Stimulated activated naive CD8-positive, alpha-beta T cell treated with anti-CD3 and anti-CD28 coated beads, Interleukin-15, amount 100 ng/mL, for 72 hours (primary cell): ENCODE results near the gene DHX16.
"Not testable (repeated sequence)": the region's sequence is repeated elsewhere in the genome, so short reads cannot be mapped to it uniquely, and the experiment has no call there.

Experiments used
- ATAC-seq: fragments of 150-1000 bp; cut with Tn5 transposase; 2 replicates; pipeline ENCODE4 v1.10.0; 2021; ENCODE audit warnings: mild to moderate bottlenecking, moderate library complexity
- DNase-seq, 2 donors: peaks; one replicate each; pipeline ENCODE4 v3.0.0; 2021 to 2022
- H3K27ac Mint-ChIP-seq, 2 donors: one replicate each; pipeline ENCODE4 v1.8.0; 2022; ENCODE audit warnings: mild to moderate bottlenecking in 2 of 2, mixed read lengths in 2 of 2, moderate library complexity in 2 of 2
- H3K27me3 Mint-ChIP-seq: one replicate; pipeline ENCODE4 v1.8.0; 2022; ENCODE audit warnings: mixed read lengths
- H3K4me1 Mint-ChIP-seq: one replicate; pipeline ENCODE4 v1.8.0; 2022; ENCODE audit warnings: mild to moderate bottlenecking, mixed read lengths
- H3K4me3 Mint-ChIP-seq, 2 donors: one replicate each; pipeline ENCODE4 v1.8.0; 2022; ENCODE audit warnings: mild to moderate bottlenecking in 2 of 2, mixed read lengths in 2 of 2, moderate library complexity in 1 of 2
- H3K9me3 Mint-ChIP-seq, 2 donors: one replicate each; pipeline ENCODE4 v1.8.0; 2022; ENCODE audit warnings: mixed read lengths in 2 of 2

DHX16 gene

DNA sequence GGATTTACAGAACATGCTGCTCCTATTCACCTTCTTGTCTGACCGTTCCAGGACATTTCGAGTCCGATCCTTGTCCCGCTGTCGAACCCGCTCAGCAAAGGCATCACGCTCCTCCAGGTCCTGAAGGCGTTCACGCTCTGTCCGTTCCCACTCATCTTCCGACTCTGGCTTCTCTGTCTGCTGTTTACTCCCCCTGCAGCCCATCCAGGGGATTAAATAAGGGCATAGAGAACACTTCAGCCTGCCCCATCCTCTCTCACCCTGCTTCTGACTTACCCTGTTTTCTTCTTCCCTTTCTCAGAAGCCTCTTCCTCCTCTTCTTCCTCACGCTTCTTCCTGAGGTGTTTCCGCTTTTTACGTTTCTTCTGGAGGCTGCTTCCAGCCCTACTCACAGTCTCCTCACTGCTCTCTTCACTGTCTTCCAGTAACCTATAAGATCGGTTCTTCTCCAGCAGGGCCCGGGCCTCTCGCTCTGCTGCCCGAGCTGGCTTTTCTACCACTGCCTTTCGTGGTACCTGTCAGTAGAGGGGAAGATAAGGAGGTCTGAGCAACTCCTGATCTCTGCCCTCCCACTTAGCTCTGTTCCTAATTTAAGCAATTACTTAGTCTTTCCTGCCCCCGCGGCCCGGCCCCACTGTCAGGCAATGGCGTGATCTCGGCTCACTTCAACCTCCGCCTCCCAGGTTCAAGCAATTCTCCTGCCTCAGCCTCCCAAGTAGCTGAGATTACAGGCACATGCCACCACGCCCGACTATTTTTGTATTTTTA is 1.9 kb downstream of the DHX16 start:
- H3K4me3 Mint-ChIP-seq = peak overlapping the region; percentile 88 to 90
- DNase-seq (no peak), ATAC-seq (no peak)
- H3K27ac Mint-ChIP-seq = no peak overlapping the region
- no peaks in the 10 kb centered on the region for H3K9me3 Mint-ChIP-seq
- H3K4me1 Mint-ChIP-seq = peaks cover 52% of the 10 kb centered on the region
- H3K27me3 Mint-ChIP-seq = no peaks in the 10 kb centered on the region

DNA sequence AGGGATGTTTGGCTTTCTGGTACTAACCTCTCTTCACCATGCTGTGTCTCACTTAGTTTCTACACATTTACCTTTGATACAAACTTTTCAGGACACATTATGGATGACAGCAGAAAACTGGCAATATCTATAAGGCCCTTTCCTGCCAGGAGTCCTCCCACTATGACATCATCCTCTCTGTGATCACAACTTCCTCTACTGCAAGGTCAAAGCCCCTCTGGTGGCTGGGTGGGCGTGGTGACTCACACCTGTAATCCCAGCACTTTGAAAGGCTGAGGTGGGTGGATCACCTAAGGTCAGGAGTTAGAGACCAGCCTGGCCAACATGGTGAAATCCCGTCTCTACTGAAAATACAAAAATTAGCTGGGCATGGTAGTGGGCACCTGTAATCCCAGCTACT is 6.5 kb downstream of the DHX16 start:
- DNase-seq (peak in 1 of 2 donors; percentile 56), ATAC-seq (peak; percentile 85)
- peaks cover 34% of the 10 kb centered on the region for H3K4me1 Mint-ChIP-seq
- peak overlapping the region; percentile 78 to 87 for H3K27ac Mint-ChIP-seq
- H3K4me3 Mint-ChIP-seq, H3K9me3 Mint-ChIP-seq, H3K27me3 Mint-ChIP-seq: not testable (repeated sequence)

DNA sequence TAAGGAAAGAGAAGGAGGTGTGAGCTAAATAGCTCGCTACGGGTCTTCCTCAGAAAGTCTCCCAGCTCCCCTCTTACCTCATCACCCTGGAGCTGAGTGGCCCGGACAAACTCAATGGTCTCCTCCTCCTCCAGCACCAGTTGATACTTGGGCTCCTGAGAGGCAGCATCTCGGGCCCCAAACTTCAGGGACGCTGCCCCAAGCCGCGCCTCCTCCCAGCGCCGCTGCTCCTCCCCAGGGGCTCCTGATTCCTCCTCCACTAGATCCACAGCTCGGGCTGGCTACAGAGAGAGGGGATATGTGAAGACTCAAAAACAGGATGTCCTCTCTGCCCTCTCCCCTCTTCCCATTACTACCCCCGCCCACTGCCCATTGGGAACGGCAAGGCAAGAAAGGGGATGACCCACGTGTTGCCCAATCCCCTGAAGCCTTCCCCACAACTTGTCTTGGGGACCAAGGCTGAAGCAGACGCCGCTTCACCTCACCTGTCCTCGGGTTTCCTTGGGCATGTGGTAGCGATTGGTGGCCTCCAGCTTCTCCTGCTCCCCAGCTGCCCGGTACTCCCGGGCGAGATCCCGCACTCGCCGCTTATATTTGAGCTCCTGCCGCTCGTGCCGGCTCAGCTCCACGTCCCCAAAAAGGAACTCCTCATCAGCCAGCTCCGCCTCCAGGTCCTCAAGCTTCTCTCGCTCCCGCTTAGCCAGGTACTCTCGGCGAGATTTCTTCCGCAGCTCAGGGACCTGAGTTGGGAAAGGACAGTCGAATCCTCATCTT is 7.6 kb downstream of the DHX16 start:
- ATAC-seq (no peak), DNase-seq (no peak)
- Mint-ChIP-seq H3K27me3 (no peaks in the 10 kb centered on the region), H3K9me3 (no peaks in the 10 kb centered on the region), H3K4me1 (peaks cover 24% of the 10 kb centered on the region), H3K27ac (peak overlapping the region; percentile 63 to 78), H3K4me3 (no peak overlapping the region)

DNA sequence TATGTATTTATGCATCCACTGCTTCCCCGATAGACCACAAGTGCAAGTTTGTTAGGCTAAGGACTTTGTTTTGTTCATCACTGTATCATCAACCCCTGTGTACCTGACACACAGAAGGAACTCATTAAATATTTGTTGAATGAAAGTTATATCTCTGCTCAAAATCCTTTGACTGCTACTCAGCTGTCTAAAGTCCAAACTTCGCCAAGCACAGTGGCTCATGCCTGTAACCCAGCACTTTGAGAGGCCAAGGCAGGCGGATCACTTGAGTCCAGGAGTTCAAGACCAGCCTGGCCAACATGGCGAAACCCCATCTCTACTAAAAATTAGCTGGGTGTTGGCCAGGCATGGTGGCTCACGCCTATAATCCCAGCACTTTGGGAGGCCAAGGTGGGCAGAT is 14.9 kb downstream of the DHX16 start:
- DNase-seq, H3K4me1 Mint-ChIP-seq, H3K4me3 Mint-ChIP-seq, ATAC-seq, H3K9me3 Mint-ChIP-seq, H3K27me3 Mint-ChIP-seq: not testable (repeated sequence)
- peak overlapping the region; percentile 28 to 55 for H3K27ac Mint-ChIP-seq

DNA sequence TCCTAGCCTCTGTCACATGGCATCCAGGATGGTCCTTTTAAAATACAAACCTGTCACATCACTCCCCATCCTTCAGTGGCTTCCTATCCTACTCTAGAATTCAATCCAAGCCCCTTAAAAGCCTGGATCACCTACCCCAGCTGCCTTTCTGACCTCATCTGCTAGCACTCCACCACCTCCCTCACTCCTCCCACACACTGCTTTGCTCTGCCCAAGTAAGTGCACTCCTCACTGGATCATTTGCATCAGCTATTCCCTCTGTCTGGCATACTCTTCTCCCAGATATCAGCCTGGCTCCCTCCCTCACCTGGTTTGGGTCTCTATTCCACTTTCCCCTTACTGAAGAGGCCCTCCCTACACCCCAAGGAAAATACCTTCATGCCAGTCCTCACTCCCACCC is 15.4 kb downstream of the DHX16 start:
- H3K27ac Mint-ChIP-seq = peak overlapping the region in 1 of 2 donors; percentile 55

DNA sequence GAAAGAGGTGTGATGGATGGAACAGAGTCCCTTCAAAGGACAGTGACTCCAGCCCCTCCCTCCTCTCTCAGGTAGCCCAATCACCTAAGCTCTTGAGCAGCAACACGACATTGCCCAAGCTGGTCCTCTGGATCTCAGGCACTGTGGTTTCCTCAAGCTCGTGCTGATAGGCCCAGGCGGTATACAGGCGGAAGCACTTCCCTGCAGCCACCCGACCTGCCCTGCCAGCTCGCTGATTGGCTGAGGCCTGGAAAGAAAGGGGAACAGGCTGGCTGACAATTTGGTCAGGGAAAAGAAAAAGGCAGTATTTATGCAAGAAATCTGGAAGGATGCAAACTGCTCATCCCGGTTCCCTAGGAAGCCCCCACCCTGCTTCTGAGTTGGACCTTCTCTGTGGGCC is 16.3 kb downstream of the DHX16 start:
- Mint-ChIP-seq H3K9me3 (no peaks in the 10 kb centered on the region), H3K27me3 (no peaks in the 10 kb centered on the region), H3K4me1 (no peaks in the 10 kb centered on the region), H3K4me3 (no peak overlapping the region), H3K27ac (no peak overlapping the region)
- DNase-seq = no peak
- ATAC-seq = no peak

More for the DNA sequence above, 15.4 kb downstream of the DHX16 start:
- DNase-seq = no peak
- H3K27me3 Mint-ChIP-seq = no peaks in the 10 kb centered on the region
- ATAC-seq = no peak
- H3K4me3 Mint-ChIP-seq = no peak overlapping the region
- no peaks in the 10 kb centered on the region for H3K9me3 Mint-ChIP-seq
- H3K4me1 Mint-ChIP-seq = no peaks in the 10 kb centered on the region

DNA sequence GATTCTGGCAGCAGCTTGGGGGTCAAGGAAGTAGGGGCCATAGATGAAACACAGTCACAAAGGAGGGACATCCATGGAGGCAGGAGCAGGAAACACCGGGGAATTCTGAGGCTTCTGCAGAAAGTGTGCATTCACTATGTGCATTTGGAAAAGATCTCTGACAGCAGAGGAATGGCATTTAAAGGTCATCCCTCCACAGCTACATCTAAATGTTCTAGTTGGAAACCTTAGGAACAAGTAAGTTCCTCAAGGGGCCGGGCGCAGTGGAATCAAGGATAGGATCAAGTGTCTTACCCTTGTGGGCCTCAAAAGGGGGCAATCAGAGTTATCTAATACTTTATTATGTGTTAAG is 17.1 kb downstream of the DHX16 start:
- H3K4me3 Mint-ChIP-seq = no peak overlapping the region
- ATAC-seq (no peak), DNase-seq (no peak)
- H3K9me3 Mint-ChIP-seq = no peaks in the 10 kb centered on the region
- H3K4me1 Mint-ChIP-seq = no peaks in the 10 kb centered on the region
- no peaks in the 10 kb centered on the region for H3K27me3 Mint-ChIP-seq
- H3K27ac Mint-ChIP-seq = peak overlapping the region in 1 of 2 donors; percentile 9

DNA sequence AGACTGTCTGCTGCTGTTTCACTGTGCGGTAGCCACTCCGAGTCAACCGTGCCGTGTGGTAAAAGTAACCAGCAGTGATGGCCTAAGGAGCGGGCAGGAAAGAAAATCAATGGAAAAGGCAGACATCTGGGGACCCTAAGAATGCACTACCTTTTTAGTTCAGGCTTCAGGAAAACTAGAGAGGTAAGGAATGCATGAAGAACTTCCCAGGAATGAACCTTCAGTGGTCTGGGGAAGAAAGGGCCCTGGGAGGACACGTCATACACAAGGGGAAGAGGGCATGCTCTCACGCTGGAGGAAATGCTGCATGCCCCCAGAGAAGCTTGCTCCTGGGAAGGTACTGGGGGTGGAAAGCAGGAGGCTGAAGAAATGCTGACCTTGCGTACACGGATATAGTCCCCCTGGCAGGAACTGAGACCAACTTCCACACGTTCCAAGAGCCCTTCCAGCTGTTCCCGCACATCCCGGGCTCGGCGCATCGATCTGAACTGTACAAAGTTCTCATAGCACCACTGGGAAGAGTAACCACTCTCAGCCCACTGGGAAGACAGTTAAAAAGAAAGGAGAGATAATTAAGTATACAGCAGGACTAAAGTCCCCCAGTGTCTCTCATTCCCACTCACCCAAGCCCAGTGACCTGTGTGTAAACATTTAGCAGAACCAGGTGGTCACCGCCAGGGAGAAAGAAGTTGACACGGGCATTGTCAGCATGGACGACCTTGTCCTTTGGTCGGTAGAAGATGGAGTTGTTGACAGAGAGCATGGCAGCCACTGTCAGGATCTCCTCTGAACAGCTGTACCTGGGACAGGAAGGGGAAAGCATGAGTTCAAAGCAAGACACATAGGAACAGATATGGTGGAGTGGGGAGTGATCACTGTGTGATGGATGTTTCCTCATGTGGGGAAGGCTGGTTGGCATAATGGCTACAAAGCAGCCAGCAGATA is 17.7 kb downstream of the DHX16 start:
- Mint-ChIP-seq H3K4me3 (no peak overlapping the region), H3K9me3 (no peaks in the 10 kb centered on the region), H3K27ac (peak overlapping the region in 1 of 2 donors; percentile 9), H3K4me1 (no peaks in the 10 kb centered on the region), H3K27me3 (no peaks in the 10 kb centered on the region)
- ATAC-seq (no peak), DNase-seq (no peak)

DNA sequence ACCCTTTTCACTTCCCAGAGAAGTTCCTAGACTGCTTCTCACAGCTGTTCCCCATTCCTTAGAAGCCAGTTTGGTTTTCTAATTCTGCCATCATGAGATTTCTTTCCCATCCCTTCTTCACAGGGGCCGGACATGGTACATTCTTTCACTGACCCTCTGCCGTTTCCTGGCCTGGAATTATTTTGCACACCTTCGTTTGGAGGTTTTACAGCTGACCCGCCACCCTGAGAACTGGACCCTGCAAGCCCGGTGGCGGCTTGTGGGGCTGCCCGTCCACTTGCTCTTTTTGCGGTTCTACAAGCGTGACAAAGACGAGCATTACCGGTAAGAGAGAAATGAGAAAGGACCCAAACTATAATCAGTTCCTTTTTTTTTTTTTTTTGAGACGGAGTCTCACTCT is 21.7 kb downstream of the DHX16 start:
- ATAC-seq = no peak
- Mint-ChIP-seq H3K4me3 (no peak overlapping the region), H3K4me1 (peaks cover 19% of the 10 kb centered on the region)

DNA sequence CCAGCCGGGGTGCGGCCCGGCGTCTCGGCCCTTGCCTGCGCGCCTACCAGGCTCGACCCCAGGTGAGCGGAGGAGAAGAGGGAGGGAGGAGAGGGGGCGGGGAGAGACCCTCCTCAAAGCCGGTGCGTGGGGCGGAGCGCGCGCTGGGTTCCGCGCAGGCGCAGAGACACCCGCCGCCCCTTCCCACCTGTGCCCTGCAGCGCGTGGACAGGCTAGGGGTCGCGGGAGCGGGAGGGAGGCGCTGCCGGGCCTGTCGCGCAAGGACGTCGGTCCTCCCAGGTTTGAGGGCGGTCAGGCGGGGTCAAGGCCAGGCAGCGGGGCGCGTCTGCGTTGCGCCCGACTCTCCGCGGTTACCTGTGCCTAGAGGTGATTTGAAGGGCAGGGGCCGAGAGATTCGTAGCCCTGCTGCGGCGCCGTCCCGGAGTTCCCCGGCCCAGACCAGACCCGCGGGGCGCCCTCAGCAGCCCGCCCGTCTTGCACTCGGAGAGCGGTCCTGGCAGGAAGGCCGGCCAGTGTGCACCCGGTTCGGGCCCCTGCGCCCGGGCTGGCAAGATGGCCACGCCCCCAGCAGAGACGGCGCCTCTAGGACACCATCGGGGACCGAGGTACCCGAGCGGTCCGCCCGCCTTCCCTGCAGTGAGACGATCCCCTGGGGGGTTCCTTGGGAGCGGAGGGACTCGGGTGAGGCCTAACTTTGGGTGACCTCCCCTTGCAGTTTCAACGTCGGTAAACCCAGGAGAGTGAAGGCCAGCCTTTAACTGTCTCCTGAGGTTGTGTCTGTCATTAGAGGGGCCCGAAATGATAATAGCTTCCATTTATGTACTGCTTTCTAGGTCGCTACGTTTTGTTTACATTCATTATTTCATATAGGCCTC is 25.3 kb downstream of the DHX16 start:
- peak; percentile 83 for DNase-seq
- Mint-ChIP-seq H3K27ac (peak overlapping the region; percentile 95 to 96), H3K4me3 (peak overlapping the region; percentile 91), H3K9me3 (no peaks in the 10 kb centered on the region), H3K4me1 (peaks cover 27% of the 10 kb centered on the region), H3K27me3 (no peaks in the 10 kb centered on the region)
- peak; percentile 87 for ATAC-seq

More for the DNA sequence above, 21.7 kb downstream of the DHX16 start:
- H3K27ac Mint-ChIP-seq = peak overlapping the region in 1 of 2 donors; percentile 74
- DNase-seq = no peak
- no peaks in the 10 kb centered on the region for H3K9me3 Mint-ChIP-seq
- no peaks in the 10 kb centered on the region for H3K27me3 Mint-ChIP-seq

DNA sequence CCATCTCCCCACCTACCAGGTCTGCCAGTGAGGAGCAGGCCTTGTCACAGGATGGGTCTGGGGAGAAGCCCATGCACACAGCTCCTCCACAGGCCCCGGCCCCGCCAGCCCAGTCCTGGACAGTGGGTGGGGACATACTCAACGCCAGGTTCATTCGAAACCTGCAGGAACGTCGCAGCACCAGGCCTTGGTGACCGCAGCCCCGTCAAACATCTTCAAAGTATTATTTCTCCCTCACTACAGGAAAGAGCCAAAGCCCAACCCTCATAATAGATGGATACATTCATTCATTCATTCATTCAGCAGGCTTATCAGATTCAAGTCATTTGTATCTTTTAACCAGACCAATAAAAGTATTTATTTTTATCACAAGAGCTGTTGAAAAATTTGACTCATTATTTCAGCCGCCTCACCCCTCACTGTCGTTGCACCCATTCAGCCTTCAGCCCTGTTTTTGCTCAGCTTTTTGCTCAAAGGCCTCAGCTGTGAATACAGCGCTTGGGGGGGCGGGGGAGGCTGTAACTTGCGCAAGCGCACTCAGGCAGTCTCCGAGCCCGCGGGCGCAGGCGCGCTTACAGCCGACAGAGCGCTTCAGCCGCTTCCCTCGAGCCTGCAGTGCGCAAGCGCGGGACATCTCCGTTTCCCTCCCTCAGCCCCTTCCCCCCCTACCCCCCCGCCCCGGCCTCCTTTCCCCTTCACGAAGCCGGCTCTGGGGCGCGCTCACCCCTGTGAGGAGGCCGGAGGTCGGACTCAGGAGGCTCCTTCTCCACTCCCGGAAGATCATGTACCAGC is 26.2 kb downstream of the DHX16 start, which contains the start of gene C6orf136:
C6orf136 (plus strand) TSS at position 684 of the 792 bp plus-strand sequence; CDS start at position 783, 99 bp downstream.
- ATAC-seq (peak; percentile 86), DNase-seq (peak; percentile 88 to 93)
- Mint-ChIP-seq H3K9me3 (no peaks in the 10 kb centered on the region), H3K27ac (peak within 1 kb of the TSS; percentile 95 to 96), H3K4me1 (peaks cover 32% of the 10 kb centered on the region), H3K4me3 (peak within 1 kb of the TSS; percentile 91), H3K27me3 (no peaks in the 10 kb centered on the region)

DNA sequence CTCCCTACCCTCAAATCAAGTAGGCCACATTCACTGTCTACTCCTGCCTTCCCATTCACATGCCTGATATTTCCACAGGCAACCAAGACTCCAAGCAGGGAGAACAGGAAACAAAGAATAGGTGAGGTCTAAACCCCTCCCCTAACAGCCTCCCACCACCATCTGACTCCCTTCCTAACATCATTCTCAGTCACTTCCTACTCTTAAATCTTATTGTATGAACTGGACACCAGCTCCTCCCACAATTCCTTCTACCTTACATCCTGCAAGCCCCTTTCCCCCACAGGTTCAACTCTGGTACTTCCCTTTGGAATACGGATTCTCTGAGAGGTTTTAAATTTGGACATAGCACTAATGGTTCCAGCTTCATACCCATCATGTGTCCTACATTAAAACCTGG is 26.8 kb downstream of the DHX16 start:
- H3K27me3 Mint-ChIP-seq = no peaks in the 10 kb centered on the region
- no peak for ATAC-seq
- H3K27ac Mint-ChIP-seq = no peak overlapping the region

DNA sequence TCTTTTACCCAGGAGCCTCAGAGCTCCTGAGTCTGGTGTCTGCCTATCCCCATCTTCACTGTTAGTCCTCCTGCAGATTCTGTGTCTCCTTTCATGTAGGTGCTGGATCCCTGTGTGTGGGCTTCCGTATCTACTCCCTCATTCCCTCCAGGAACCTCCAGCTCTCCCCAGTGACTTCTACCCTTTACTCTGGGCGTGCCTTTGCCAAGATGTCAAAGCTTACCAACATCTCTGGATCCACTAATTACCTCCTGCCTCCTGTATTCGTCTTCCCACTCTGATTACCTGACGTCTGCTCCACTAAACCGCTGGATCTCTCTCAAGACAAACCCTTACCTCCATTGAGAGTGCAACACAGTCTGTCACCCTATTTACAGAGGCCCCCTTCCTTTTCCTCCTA is 28.0 kb downstream of the DHX16 start:
- H3K27me3 Mint-ChIP-seq = no peaks in the 10 kb centered on the region
- peaks cover 46% of the 10 kb centered on the region for H3K4me1 Mint-ChIP-seq
- no peaks in the 10 kb centered on the region for H3K9me3 Mint-ChIP-seq
- no peak overlapping the region for H3K27ac Mint-ChIP-seq
- no peak overlapping the region for H3K4me3 Mint-ChIP-seq
- DNase-seq (no peak), ATAC-seq (no peak)

More for the DNA sequence above, 26.8 kb downstream of the DHX16 start:
- Mint-ChIP-seq H3K4me1 (peaks cover 37% of the 10 kb centered on the region), H3K9me3 (no peaks in the 10 kb centered on the region), H3K4me3 (peak overlapping the region; percentile 91)
- no peak for DNase-seq

DNA sequence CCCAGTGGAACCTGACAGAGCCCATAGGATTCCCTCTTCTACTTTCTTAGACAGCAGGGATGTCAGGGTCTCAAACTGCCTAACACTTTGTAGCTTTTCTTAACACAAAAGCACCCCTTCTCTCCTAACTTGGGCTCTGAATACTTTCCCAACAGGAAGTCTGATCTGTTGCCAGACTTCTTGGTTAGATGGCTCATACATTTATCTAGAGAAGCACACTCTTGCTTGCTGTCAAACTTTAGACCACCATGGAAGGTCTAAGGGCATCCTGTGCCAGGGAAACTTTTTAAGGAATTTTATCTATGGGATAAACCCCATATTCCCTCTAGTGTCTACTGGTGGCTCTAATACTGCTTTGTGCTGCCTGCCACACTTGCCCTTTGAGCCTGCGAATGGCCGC is 29.1 kb downstream of the DHX16 start:
- H3K27me3 Mint-ChIP-seq = no peaks in the 10 kb centered on the region

More for the DNA sequence above, 29.1 kb downstream of the DHX16 start:
- Mint-ChIP-seq H3K4me3 (no peak overlapping the region), H3K4me1 (peaks cover 35% of the 10 kb centered on the region), H3K9me3 (no peaks in the 10 kb centered on the region), H3K27ac (no peak overlapping the region)
- no peak for DNase-seq
- ATAC-seq = no peak
